Measurements from ENCODE around the gene PTGFR.

The PTGFR gene

DNA sequence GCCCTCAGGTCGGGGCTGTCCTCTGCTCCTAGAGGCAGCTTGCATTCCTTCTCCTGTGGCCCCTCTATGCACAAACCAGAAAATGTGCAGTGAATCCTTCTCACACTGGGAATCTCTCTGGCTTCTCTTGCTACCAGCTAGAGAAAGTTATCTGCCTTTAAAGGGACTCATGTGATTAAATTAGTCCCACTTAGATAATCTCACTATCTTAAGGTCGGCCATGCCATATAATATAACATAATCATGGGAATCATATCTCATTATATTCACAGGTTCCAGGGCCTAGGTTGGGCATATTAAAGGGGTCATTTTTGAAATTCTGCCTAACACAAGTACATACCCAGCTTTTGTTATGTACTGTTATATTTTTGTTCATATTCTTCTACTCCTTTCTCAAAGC, 31.4 kb downstream of the PTGFR start:
- no peak for DNase-seq

DNA sequence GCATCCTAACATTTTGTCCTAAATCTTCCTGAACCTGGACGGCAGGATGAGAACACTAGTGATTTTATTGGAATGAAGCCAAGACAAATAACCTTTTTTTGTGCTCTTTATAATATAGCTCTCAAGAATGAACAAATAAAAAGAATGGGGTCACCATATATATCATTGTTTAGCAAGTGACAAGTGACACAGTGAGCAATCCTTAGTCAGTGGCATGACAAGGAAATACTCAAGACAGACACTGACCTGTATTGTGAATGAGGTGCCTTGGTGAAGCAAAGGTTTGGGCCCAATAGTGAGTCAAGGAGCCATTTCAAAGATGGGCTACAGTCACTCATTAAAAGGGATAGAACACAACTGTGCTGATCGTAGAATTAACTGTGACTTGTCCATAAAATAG, 35.7 kb downstream of the PTGFR start:
- no peak for DNase-seq

DNA sequence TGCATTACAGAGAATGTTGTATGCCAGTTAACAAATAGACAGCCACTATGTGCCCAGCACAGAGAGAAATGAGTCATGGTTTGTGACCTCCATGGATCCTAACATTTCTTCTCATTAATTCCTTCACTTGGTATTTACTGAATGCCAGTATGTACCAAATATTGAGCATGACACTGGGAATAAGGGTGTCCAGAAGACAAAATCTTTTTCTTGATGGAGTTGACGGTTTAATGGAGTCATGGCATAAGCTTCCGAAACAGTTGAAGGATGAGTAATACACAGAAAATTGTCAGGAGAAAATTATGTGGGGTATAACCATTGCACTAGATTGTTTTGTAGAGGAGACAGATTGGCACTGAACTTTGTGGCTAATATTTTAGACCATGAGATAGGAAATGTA, 36.9 kb downstream of the PTGFR start:
- no peak for DNase-seq

DNA sequence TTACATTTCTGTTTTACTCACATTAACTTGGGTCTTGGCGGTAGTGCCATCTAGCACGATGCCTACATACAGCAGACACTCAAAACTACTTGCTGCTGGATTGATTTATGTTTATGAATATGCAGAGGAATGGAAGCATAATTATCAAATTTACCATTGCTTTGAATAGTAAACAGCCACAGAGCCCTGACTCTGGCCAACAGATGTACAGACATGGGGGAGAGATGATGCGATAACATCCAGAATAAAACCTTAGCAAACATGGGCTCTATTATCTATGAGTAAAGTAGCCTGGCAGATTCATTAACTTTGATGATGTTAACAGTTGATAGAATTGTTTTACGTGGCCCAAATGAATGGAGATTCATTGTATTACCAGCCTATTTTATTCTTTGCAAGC, 42.8 kb downstream of the PTGFR start:
- no peak for DNase-seq

DNA sequence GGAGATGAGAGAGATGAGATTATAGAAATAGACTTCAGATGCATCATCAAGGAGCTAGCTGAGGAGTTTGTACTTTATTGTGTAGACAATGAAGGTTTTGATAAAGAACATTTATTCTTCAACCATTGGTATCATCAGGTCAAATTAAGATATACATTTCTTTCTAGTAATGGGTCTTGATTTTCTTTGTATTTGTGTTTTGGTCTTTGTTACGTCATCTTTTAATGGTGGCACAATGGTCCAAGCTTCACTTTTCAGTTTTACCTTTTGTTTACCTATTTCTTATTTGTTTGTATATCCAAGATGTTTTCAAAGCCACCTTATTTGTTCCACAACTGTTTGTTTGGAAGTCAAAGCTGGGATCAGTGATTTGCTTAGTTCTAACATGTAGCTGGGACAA, 44.5 kb downstream of the PTGFR start:
- DNase-seq: no peak

DNA sequence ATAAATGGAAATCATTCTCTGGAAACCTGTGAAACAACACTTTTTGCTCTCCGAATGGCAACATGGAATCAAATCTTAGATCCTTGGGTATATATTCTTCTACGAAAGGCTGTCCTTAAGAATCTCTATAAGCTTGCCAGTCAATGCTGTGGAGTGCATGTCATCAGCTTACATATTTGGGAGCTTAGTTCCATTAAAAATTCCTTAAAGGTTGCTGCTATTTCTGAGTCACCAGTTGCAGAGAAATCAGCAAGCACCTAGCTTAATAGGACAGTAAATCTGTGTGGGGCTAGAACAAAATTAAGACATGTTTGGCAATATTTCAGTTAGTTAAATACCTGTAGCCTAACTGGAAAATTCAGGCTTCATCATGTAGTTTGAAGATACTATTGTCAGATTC, 45.7 kb downstream of the PTGFR start:
- DNase-seq: no peak

DNA sequence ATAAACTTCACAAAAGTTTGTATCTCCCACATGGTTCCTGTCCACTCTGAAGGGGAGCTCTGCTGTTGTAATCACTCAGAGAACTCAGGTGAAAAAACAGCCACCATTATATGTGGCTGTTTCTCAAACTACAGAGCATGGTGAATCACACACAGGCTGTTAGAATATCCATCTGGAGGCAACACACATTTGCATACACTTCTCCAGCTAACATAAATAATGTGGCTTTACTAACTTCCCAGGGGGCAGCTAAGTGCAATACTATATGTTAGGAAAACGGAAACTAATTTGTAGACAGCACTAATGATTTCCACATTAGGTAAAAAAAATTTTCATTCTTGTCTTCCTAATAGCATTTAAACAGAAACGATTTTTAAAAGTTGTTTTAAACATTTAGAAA, 49.3 kb downstream of the PTGFR start:
- DNase-seq: no peak

DNA sequence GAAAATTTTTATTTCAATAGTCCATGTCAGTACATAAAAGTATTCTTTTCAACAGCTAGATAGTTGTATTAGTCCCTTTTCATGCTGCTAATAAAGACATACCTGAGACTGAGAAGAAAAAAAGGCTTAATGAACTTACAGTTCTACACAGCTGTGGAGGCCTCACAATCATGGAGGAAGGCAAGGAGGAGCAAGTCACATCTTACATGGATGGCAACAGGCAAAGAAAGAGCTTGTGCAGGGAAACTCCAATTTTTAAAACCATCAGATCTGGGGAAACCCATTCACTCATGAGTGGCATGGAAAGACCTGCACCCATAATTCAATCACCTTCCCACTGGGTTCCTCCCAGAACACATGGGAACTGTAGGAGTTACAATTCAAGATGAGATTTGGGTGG, 50.7 kb downstream of the PTGFR start:
- DNase-seq: no peak

DNA sequence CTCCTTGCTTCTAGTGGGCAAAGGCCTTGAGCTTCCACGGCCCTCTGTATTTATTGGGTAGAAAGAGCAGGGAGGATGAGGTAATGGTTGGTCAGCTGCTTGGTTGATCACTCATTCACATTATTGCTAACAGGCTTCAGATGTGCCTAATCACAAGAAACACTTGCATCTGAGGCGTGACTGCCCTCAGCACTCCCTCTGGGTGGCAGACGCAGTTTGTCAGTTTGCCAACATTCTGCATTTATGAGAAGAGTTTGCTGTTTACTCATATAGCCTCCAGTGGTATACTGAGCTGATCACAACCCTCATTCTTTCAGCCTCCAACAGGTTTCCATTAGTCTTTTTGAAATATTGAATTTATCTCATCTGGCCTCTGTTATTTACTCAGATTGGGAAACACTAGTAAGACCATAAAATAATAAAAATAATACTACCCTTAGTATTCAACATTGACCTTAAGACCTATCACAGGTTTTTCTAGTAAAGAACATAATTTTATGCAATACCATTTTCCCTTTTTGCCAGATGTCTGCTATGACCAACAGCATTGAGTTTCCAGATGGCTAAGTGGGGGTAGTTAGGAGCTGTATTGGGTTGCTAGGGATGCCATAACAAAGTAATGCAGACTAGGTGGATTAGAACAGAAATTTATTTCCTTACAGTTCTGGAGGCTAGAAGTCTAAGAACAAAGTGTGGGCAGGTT, 53.3 kb downstream of the PTGFR start:
- DNase-seq: no peak

DNA sequence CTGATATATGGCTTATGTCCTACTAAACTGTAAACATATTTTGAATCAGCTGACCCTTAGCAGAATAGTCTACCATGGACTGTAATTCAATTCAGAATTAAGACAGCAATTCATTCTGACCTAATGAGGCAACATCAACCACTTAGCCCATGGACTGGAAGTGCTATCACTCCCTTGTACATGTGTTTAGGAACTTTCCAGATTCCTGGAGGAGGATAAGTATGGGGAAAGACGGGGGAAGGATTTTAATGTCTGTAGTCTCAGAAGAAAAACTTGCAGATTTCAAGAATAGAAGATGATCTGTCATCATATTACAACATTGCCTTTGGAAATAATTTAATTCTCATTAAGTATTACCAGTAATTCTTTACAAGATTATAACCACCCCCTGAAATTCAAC, 56.3 kb downstream of the PTGFR start:
- DNase-seq: no peak

DNA sequence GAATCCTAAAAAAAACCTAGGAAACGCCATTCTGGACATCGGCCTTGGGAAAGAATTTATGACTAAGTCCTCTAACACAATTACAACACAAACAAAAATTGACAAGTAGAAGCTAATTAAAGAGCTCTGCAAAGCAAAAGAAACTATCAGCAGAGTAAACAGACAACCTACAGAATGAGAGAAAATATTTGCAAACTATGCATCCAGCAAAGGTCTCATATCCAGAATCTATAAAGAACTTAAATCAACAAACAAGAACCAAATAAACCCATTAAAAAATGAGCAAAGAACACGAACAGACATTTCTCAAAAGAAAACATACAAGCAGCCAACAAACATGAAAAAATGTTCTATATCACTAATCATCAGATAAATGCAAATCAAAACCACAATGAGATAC, 58.6 kb downstream of the PTGFR start:
- DNase-seq: no peak

DNA sequence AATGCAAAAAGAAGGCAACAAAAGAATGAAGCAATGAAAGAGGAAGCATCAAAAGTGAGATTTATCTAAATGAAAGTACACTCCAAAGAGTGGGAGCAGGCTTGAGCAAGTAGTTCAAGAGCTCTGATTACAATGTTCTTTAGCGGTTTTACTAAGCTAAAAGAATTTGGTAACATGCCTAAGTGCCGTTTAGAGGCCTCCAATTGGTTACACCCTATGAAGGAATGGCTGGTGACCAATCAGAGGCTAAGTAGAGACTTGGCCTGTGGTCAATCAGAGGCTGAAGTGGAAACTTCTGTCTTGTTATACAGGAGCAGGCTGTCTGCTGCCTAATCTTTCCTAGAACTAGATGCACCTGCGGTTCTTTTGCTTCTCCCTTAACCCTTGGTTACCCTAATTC, 59.1 kb downstream of the PTGFR start:
- DNase-seq: no peak

DNA sequence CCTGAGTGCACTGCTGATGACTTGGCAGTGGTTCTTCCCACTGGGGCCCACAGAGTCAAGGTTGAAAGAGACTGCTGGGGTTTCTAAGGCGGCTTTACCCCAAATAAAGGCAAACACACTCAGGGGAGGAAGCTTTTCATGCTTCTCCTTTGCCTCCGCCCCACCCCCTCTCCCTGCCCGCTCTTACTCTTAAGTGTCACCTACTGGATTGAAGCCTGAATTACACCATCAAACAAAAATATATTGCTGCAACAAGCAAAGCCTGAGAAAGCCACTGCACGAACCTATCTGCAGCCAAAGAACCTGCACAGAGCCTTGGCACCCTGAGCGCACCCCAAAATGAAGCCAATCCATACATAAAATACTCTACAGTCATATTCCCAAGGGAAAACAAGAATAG, 63.1 kb downstream of the PTGFR start:
- no peak for DNase-seq

DNA sequence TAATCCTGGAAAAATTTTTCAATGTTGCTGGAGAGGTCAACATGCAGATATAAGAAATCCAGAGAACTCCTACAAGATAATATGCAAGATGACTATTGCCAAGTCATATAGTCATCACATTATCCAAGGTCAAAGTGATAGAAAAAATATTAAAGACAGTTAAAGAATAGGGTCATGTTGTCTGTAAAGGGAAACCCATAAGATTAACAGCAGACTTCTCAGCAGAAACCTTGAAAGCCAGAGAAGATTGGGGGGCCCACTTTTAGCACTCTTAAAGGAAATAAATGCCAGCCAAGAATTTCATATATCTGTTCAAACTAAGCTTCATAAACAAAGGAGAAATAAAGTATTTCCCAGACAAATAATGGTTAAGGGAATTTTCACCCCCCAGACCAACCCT, 64.1 kb downstream of the PTGFR start:
- DNase-seq: no peak

DNA sequence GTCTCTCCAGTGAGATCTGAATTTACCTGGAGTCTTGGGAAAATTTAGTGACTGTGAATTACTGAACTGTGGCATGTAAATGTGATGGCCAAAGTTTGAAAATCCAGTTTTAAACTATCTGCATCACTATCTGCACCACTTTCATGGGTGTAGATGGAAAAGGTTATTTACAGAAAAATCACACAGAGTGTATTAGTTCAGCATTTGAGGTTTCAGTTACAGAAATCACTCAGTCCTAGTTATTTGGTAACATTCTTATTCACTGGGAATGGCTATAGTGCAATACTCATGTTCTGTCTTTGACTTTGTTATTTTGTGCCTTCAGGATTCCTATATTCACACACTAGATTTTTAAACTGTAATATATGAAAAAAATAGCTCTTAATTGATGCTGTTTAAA, 68.9 kb downstream of the PTGFR start:
- no peak for DNase-seq

DNA sequence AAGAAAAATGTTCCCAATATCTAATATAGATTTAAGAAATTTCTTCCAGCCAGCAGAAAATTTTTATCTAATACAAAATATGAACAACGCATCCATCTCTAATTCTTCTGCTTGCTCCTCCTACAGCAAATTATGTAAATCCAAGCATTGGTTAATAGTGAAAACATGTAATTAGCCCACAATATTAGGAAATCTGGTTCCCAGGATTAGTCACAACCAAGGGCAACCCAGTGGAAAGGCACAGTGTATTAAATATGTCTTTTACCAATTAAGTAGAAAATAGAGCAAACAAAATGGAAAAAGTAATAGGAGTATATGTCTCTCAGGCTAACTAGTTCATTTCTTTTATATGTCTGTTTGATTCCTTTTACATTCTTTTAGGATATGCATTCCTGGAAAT, 70.0 kb downstream of the PTGFR start:
- no peak for DNase-seq

DNA sequence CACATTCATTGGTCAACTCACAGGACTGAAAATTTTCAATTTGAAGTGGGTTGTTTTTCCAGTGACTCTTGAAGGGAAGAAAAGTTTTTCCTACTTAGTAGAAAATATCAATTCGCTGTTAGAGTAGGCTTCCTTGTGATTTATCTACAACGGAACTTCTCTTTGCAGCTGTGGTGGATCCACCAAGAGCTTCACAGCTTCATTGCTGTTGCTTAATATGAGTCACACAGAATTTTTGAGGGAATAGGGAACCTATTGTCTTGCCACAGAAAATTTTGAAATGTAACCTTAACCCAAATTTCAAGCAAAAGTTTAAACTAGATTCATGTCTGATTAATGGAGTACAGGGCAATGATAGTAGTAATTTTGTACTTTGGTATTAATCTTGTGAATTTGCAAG, 71.1 kb downstream of the PTGFR start:
- no peak for DNase-seq

DNA sequence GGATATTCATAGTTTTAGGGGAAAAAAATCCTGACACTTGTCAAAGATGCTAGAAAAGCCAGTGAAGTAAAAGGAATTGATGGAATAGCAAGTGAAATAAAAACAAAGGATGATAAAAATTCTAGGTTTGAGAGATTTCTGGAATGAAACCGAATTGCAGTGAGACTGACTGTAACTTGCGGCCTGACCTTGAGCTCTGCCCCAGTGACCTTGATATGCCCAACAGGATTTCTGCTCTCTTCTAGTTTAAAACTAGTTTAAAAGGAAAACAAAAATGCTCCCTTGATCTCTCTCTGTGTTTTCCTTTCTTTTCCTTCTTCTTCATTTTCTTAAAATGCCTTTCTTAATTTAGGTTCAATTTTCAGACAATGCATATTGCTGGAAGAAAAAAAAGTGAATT, 74.6 kb downstream of the PTGFR start:
- no peak for DNase-seq

DNA sequence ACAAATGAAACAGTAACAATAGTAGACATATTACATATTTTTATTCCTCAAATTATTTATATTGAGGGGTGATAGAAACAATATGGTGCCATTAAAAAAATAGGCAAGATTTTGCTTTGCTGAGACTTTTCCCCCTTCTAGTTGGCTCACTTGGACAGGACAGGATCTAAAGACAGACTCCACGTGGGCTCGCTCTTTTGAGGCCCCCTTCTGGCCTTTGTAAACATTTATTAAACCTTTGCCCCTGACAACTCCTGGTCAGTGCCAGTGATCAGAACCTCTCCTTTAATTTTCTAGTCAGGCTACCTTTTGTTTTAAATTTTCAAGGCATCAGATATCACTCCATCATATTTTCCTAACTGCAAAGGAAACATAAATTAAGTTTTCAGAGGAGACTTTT, 79.8 kb downstream of the PTGFR start:
- DNase-seq: no peak

DNA sequence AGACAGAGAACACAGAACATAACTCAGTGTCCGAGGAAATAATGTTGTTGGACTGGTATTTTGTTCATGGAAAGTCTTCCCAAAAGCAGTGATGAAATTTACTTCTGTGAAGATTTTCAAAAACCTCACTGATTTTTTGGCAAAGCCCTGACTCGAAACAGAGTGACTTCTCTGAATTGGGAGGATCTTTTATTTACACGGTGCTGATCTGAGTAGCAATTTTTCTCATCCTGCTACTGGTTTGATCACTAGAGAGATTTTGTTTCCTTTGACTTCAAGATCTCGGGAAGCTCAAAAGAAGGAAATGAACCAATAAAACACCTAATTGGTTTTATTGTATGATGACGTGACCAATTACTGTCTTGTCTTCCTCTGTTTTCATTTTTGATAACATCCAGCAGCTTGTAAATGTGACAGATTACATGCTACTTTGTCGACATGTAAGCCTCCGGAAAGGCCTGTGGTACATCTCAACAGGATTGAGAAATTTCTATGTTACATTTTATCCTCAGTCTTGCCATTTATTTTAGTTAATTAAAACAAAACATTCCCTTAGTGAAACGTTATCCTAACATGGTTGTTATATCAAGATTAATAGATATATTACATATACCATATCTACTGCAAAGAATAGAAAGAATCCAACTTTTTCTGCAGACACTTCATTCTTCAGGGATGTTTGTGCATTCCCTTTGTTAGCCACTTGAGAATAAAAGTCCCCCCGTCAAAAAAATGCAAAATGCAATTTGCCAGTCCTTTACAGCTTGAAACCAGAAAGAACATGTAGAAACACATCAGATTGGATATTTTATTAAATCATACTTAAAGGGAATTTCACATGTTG, 86.7 kb downstream of the PTGFR start:
- DNase-seq: no peak

DNA sequence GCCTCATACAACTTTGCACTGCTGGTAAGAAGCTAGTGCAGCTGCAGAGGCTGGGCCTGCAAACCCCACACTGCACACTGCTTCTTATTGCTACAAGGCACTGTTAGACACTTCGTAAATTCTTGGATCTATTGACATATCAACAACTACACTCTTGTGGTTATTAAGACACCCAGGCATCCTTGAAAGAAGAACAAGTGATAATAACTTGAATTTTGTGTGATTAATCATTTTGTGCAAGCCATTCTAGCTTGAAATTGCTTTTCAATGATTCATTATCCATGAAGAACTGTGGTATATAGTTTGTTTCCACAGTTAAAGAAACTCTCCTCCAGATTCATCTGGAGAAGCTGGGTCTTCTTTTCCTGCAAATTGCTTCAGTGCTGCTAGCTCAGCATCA, 95.8 kb downstream of the PTGFR start:
- DNase-seq: no peak

DNA sequence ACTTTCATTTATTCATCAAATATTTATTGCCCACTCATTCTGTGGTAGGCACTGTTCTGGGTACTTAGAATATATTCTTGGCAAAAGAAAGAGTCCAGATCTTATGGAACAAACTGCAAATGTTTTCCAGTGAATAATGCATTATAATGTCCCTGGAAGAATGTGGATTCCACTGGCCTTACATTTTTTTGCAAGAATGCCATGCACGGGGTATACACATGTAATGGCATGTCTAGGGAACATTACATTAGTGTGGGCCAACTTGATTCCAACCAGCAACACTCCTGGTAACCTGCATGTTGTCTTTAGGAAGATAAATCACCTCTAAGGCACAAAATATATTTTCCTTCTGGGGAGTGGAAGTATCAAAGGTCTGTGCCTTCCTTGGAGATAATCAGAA, 96.4 kb downstream of the PTGFR start:
- no peak for DNase-seq

Measured in activated gamma-delta T cell treated with Interleukin-2 at 50 U/mL for 16 hours (primary cell).